Transverse colon (tissue), 3 donors: ENCODE data around the gene AKAP7.

Experiments
- CTCF ChIP-seq, 5 experiments: fragments of 200-600 bp in 3 of 5; fragments of 450-650 bp in 2 of 5; sonication (generic) in 3 of 5; IDR thresholded peaks; 1 replicate in 2 of 5; 2 replicates in 3 of 5; pipeline ENCODE4 v1.5.1; 2016 to 2017; ENCODE audit warnings: antibody characterized with exemption in 5 of 5, inconsistent platforms in 3 of 5, mild to moderate bottlenecking in 2 of 5, moderate library complexity in 1 of 5
- EP300 ChIP-seq: sonication (generic); formaldehyde crosslinking; IDR thresholded peaks from one replicate; pipeline ENCODE4 v1.6.1; 2017; ENCODE audit warnings: antibody characterized with exemption, low read depth
- POLR2A ChIP-seq: fragments of 450-650 bp; IDR thresholded peaks from one replicate; pipeline ENCODE4 v1.6.1; 2016; ENCODE audit warnings: antibody characterized with exemption, mild to moderate bottlenecking, moderate library complexity

DNA sequence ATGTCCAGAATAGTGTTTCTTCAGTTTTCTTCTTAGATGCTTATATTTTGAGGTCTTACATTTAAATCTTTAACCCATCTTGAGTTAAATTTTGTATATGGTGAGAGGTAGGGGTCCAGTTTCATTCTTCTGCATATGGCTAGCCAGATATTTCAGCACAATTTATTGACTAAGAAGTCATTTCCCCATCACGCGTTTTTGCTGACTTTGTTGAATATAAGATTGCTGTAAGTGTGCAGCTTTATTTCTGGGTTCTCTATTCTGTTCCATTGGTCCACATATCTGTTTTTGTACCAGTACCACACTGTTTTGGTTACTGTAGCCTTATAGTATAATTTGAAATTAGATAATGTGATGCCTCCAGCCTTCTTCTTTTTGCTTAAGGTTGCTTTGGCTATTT lies 179.6 kb downstream of the AKAP7 start:
- TF ChIP-seq CTCF (IDR thresholded peaks at IDR 0.05) (no peak), POLR2A (no peak), EP300 (no peak)
